Measurements from ENCODE around the gene NBPF11. TPM values are rescaled to one million over a fixed set of nuclear protein-coding genes. Genes with fewer than 3 reads are reported as not detected.
"Not testable (repeated sequence)": the region's sequence is repeated elsewhere in the genome, so short reads cannot be mapped to it uniquely, and the experiment has no call there.

NBPF11 gene
- total RNA-seq, 1 donor from 2014 or later, result 13.8 TPM

GRCh38 chr1:148162363-148162762, 10.3 kb upstream of the NBPF11 start:
- Histone ChIP-seq H3K27me3 (no peaks in the 10 kb centered on the region), H3K36me3 (no peaks in the 10 kb centered on the region), H3K4me1 (no peaks in the 10 kb centered on the region), H3K9me3 (no peaks in the 10 kb centered on the region), H3K4me3 (no peak overlapping the region), H3K27ac (no peak overlapping the region)
- DNase-seq (ENCODE audit: low spot score in 2 of 2), result no peak
- no peak for TF ChIP-seq CTCF (IDR thresholded peaks at IDR 0.05)
- intact Hi-C loops (cut with DNase I), result no loop called here

- no peaks in the 10 kb centered on the region for H3K4me1 ChIP-seq
- H3K36me3 ChIP-seq, result no peaks in the 10 kb centered on the region
- H3K27me3 ChIP-seq, result no peaks in the 10 kb centered on the region
- intact Hi-C loops (cut with DNase I), result no loop called here
- DNase-seq (ENCODE audit: low spot score in 2 of 2), result no peak
- no peak overlapping the region for H3K4me3 ChIP-seq
- TF ChIP-seq CTCF (IDR thresholded peaks at IDR 0.05), result no peak
- H3K9me3 ChIP-seq, result no peaks in the 10 kb centered on the region
- H3K27ac ChIP-seq, result no peak overlapping the region
Measured at GRCh38 chr1:148161053-148161901, 9.2 kb upstream of the NBPF11 start.

GRCh38 chr1:148160343-148161052, 8.4 kb upstream of the NBPF11 start:
- Histone ChIP-seq H3K27me3 (no peaks in the 10 kb centered on the region), H3K36me3 (no peaks in the 10 kb centered on the region), H3K4me3 (no peak overlapping the region), H3K27ac (no peak overlapping the region), H3K9me3 (no peaks in the 10 kb centered on the region), H3K4me1 (no peaks in the 10 kb centered on the region)
- intact Hi-C loops (cut with DNase I), result no loop called here
- no peak for TF ChIP-seq CTCF (IDR thresholded peaks at IDR 0.05)
- no peak for DNase-seq (ENCODE audit: low spot score in 2 of 2)

- H3K27me3 ChIP-seq, result no peaks in the 10 kb centered on the region
- DNase-seq (ENCODE audit: low spot score in 2 of 2), result no peak
- H3K36me3 ChIP-seq, result no peaks in the 10 kb centered on the region
- no peaks in the 10 kb centered on the region for H3K9me3 ChIP-seq
- no peak overlapping the region for H3K4me3 ChIP-seq
- H3K27ac ChIP-seq, result no peak overlapping the region
- H3K4me1 ChIP-seq, result no peaks in the 10 kb centered on the region
- TF ChIP-seq CTCF (IDR thresholded peaks at IDR 0.05), result no peak
- intact Hi-C loops (cut with DNase I), result no loop called here
Measured at GRCh38 chr1:148160048-148160342, 7.9 kb upstream of the NBPF11 start.

GRCh38 chr1:148158341-148159003, 6.4 kb upstream of the NBPF11 start:
- H3K36me3 ChIP-seq, result no peaks in the 10 kb centered on the region
- DNase-seq (ENCODE audit: low spot score in 2 of 2), result no peak
- no peaks in the 10 kb centered on the region for H3K4me1 ChIP-seq
- intact Hi-C loops (cut with DNase I), result no loop called here
- TF ChIP-seq CTCF (IDR thresholded peaks at IDR 0.05), result no peak
- no peaks in the 10 kb centered on the region for H3K27me3 ChIP-seq
- H3K4me3 ChIP-seq, result no peak overlapping the region
- no peaks in the 10 kb centered on the region for H3K9me3 ChIP-seq
- no peak overlapping the region for H3K27ac ChIP-seq

GRCh38 chr1:148157803-148158202, 5.7 kb upstream of the NBPF11 start:
- H3K27ac ChIP-seq; H3K27me3 ChIP-seq; H3K9me3 ChIP-seq; intact Hi-C loops (cut with DNase I); H3K4me3 ChIP-seq; H3K4me1 ChIP-seq; H3K36me3 ChIP-seq; DNase-seq (ENCODE audit: low spot score in 2 of 2): not testable (repeated sequence)

GRCh38 chr1:148155494-148156275, 3.6 kb upstream of the NBPF11 start:
- H3K9me3 ChIP-seq; H3K4me1 ChIP-seq; H3K36me3 ChIP-seq; DNase-seq (ENCODE audit: low spot score in 2 of 2); H3K4me3 ChIP-seq; H3K27me3 ChIP-seq; intact Hi-C loops (cut with DNase I); H3K27ac ChIP-seq: not testable (repeated sequence)

- H3K4me1 ChIP-seq; H3K9me3 ChIP-seq; intact Hi-C loops (cut with DNase I); H3K27ac ChIP-seq; H3K27me3 ChIP-seq; H3K36me3 ChIP-seq; H3K4me3 ChIP-seq; DNase-seq (ENCODE audit: low spot score in 2 of 2): not testable (repeated sequence)
Measured at GRCh38 chr1:148152795-148153194, 714 bp upstream of the NBPF11 start.

Data from ascending aorta (tissue), 2 donors.